Epithelial cell of proximal tubule (primary cell): Measurements from ENCODE around the gene LTBP3. TPM values are rescaled to one million over a fixed set of nuclear protein-coding genes. Genes with fewer than 3 reads are reported as not detected.

Source experiments
- DNase-seq: peaks from one replicate; pipeline ENCODE4 v3.0.0-alpha.2; 2011; ENCODE audit warnings: low read depth
- H3K4me3 ChIP-seq: 2 replicates; pipeline ENCODE4 v1.5.1; 2011; ENCODE audit warnings: low read depth, mild to moderate bottlenecking, low read length
- CTCF ChIP-seq: conservative IDR thresholded peaks from 2 replicates; pipeline ENCODE4 v1.5.1; 2012; ENCODE audit warnings: low read depth, mild to moderate bottlenecking, low read length
- total RNA-seq: library from RNA; depleted of rRNA; stranded (reverse); fragments of >200 nt; gene quantifications from 2 replicates; pipeline ENCODE4 v1.2.3, GENCODE V29; 2015

The LTBP3 gene
- total RNA-seq, 1 donor from 2014 or later: 102 TPM

- no peak overlapping the region for H3K4me3 ChIP-seq
- TF ChIP-seq CTCF: peak; percentile 36
- no peak for DNase-seq
These were observed 28.0 kb downstream of the LTBP3 start for GRCh38 chr11:65530157-65530496.

- TF ChIP-seq CTCF: no peak
- H3K4me3 ChIP-seq: no peak overlapping the region
- no peak for DNase-seq
These were observed 28.5 kb downstream of the LTBP3 start for GRCh38 chr11:65529475-65530156.

- DNase-seq: no peak
- H3K4me3 ChIP-seq: no peak overlapping the region
- TF ChIP-seq CTCF: no peak
These were observed 29.3 kb downstream of the LTBP3 start for GRCh38 chr11:65528819-65529350.

GRCh38 chr11:65526744-65527143 lies 31.4 kb downstream of the LTBP3 start:
- TF ChIP-seq CTCF: no peak
- no peak overlapping the region for H3K4me3 ChIP-seq
- DNase-seq: no peak

- no peak for DNase-seq
- H3K4me3 ChIP-seq: peak overlapping the region; percentile 96
- TF ChIP-seq CTCF: no peak
These were observed 32.3 kb downstream of the LTBP3 start for GRCh38 chr11:65525546-65526480.

- peak within 1 kb of the TSS; percentile 96 for H3K4me3 ChIP-seq
- DNase-seq: no peak
- no peak for TF ChIP-seq CTCF
These were observed 33.2 kb downstream of the LTBP3 start, which contains the start of gene SCYL1 for GRCh38 chr11:65524741-65525545. Gene SCYL1, plus strand, starts transcription at chr11:65525083. Its CDS starts 71 bp downstream, at chr11:65525154.
